GM21360 (cell line): ENCODE measurements around the gene MMAA.
"Not testable (repeated sequence)": the region's sequence is repeated elsewhere in the genome, so short reads cannot be mapped to it uniquely, and the experiment has no call there.

ENCODE experiments used
- ATAC-seq: cut with Tn5 transposase; IDR thresholded peaks from one replicate; pipeline ENCODE4 v1.9.1; 2021; ENCODE audit warnings: mild to moderate bottlenecking, moderate library complexity; ENCODE audit not compliant: unreplicated experiment

MMAA gene

GRCh38 chr4:145626623-145626982 is 7.4 kb downstream of the MMAA start:
- no peak for ATAC-seq

GRCh38 chr4:145635117-145635516 is 15.9 kb downstream of the MMAA start:
- ATAC-seq: no peak

DNA sequence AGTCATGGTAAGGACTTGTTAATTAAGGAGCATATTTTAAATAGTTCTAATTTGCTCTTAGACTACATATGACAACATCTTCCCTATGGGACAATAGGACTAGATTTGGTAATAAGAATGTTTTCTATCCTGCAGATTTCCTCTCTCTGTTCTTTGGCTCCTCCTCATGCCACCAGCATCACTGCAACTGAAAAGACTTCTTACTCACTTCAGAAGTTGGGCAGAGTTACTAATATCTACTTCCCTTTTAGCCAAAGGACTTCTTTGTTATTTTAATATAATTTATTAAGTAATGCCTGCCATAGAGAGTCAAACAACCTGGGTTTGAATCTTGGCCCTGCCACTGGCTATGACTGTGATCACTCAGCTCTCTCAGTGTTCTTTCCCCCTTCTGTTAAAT is 16.4 kb downstream of the MMAA start:
- ATAC-seq: no peak

DNA sequence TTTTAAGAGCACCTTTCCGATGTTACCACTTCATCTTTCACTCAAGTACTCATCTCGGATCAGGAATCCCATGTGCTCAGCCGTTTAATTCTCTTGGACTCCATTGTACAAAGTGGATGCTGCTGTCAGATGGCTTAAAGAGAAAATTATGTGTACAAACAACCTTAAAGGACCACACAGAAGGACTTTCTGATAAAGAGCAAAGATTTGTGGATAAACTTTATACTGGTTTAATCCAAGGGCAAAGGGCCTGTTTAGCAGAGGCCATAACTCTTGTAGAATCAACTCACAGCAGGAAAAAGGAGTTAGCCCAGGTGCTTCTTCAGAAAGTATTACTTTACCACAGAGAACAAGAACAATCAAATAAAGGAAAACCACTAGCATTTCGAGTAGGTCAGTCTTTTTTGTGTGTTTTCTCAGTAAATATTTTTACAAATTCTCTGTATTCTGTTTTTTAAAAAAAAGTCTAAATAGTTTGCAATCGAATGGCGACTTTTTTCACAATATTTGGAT is 20.1 kb downstream of the MMAA start:
- no peak for ATAC-seq

DNA sequence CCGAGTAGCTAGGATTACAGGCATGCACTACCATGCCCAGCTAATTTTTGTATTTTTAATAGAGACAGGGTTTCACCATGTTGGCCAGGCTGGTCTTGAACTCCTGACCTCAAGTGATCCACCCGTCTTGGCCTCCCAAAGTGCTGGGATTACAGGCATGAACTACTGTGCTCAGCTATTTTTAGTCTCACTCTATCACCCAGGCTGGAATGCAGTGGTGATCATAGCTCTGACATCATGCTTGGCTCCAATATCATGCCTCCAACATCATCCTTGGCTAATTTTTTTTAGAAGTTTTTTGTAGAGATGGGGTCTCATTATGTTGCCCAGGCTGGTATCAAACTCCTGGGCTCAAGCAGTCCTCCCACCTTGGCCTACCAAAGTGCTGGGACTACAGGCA is 21.1 kb downstream of the MMAA start:
- ATAC-seq: not testable (repeated sequence)

- no peak for ATAC-seq
Measured at GRCh38 chr4:145643295-145643694, 24.1 kb downstream of the MMAA start.

DNA sequence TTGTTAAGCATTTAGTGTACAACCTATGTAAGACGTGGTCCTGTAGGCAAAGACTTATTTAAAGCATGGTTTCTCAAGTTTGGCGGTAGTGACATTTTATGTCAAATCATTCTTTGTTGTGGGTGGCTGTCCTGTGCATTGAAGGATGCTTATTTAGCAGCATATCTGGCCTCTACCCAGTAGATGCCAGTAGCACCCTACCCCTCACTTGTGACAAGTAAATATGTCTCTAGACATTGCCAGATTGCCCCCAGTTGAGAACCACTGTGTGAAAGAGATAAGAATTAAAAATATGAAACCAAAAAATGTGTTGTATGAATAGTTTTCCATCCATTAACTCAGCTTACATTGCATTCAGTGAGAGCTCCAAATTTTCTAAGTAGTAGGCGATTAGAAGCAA is 25.5 kb downstream of the MMAA start:
- ATAC-seq: no peak

- no peak for ATAC-seq
Measured at GRCh38 chr4:145656156-145656555, 37.0 kb downstream of the MMAA start.

GRCh38 chr4:145660064-145660463 is 40.9 kb downstream of the MMAA start:
- ATAC-seq: no peak

DNA sequence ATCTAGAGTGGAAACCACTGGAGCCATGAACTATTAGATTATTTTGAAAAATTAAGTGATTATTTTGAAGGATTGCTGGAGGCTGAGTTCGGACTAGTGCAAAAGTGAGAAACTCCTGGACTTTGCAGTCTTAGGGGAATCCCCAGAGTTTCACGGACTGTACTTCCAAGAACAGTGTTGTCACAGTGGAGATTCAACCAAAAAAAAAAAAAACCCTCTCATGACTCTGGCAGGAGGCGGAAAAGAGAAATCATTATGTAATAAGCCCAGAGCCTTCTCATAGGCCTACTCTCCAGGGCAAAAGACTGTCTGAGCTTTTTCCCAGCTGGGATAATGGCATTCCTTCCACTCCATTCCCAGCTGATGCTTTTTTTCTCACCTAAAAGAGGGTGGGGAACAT is 44.0 kb downstream of the MMAA start:
- no peak for ATAC-seq

- no peak for ATAC-seq
Measured at GRCh38 chr4:145665773-145666172, 46.6 kb downstream of the MMAA start.

DNA sequence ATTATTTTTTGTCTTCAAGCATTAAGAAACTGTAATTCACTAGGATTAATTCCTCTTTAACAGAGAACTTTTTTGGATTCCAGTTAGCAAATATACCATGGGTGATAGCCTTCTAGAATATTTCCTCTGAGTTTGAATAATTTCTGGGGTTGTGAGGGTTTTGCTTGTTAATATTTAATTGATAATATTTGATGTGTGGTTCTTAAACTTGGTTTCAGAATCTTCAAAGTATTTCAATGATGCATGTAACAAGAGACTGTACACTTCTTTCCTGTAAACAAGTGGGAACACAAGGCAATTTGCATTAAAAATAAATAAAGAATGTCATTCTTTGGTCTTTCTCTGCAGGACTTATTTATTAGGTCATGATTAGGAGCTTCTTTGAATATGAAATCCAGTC is 51.2 kb downstream of the MMAA start:
- ATAC-seq: no peak

GRCh38 chr4:145679520-145679919 is 60.3 kb downstream of the MMAA start:
- no peak for ATAC-seq

- ATAC-seq: no peak
Measured at GRCh38 chr4:145679991-145680455, 60.8 kb downstream of the MMAA start, which contains the start of gene C4orf51. Gene C4orf51, plus strand, starts transcription at chr4:145680146. Its CDS starts 58 bp downstream, at chr4:145680204.

DNA sequence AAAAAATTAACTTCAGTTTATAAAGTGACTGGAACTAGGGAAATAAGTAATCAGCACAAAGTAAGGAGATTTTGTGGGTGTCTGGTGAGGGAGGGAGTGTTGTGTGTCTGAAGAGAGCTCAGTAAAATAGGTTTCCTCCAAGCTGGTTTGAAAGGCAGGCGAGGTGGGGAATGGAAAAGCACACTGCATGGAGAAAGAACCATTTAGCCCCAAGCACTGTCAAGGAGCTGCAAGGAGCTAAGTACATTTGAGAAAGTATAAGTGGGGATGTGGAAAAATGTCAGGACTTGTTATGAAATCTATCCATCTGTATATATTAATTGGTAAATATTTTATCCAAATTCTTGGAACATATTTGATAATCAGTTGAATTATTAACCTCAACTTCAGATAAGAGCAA is 61.7 kb downstream of the MMAA start:
- ATAC-seq: no peak

GRCh38 chr4:145681518-145681917 is 62.3 kb downstream of the MMAA start:
- no peak for ATAC-seq

- ATAC-seq: no peak
Measured at GRCh38 chr4:145681956-145682355, 62.8 kb downstream of the MMAA start.

GRCh38 chr4:145686991-145687390 is 67.8 kb downstream of the MMAA start:
- no peak for ATAC-seq

DNA sequence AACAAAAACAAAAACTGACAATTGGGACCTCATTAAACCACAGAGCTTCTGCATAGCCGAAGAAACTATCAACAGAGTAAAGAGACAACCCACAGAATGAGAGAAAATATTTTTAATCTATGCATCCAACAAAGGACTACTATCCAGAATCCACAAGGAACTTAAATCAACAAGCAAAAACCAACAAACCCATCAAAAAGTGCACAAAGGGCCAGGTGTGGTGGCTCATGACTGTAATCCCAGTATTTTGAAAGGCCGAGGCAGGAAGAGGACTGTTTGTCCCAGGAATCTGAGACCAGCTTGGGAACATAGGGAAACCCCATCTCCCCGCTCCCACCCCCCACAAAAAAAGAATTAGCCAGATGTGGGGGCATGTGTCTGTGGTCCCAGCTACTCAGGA is 71.4 kb downstream of the MMAA start:
- ATAC-seq: no peak

GRCh38 chr4:145691416-145691815 is 72.2 kb downstream of the MMAA start:
- not testable (repeated sequence) for ATAC-seq

DNA sequence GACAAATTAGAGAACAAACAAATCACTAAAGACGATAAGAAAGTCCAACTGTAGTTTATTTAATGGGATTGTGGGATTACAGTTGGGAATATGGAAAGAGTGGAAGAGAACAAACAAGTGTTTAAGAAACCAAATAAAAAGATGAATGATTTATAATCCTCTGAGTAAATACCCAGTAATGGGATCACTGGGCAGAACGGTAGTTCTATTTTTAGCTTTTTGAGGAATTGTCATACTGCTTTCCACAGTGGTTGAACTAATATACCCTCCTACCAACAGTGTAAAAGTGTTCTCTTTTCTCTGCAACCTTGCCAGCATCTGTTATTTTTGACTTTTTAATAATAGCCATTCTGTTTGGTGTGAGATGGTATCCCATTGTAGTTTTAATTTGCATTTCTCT is 75.7 kb downstream of the MMAA start:
- ATAC-seq: no peak

- ATAC-seq: no peak
Measured at GRCh38 chr4:145697332-145697731, 78.1 kb downstream of the MMAA start.

GRCh38 chr4:145698507-145698906 is 79.3 kb downstream of the MMAA start:
- ATAC-seq: no peak
